ENCODE results near the gene RPRD2.

RPRD2 gene

DNA sequence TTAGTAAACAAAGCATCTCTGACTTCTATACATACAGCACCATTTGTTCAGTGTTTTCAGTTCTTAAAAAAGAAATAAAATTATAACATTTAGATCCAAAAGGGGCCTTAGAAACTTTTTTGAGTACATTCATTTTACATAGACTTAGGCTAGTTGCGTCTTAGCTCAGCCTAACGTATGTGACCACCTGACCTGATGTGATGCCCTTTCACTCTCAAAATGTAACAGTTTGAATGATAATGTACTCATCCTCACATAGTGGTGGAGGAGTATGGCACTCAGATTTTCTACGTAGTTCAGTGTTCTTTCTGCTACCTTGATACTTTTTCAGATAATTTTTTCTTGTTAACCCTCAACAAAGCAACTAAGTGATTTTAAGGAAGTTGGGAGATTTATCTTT, 43.4 kb downstream of the RPRD2 start:
- Histone ChIP-seq H3K27me3 (ENCODE audit: insufficient read depth, insufficient read length) (no peaks in the 10 kb centered on the region), H3K9ac (ENCODE audit: insufficient read length, low read depth) (no peak overlapping the region), H3K36me3 (ENCODE audit: insufficient read depth, insufficient read length, low read length) (no peaks in the 10 kb centered on the region), H3K4me1 (ENCODE audit: insufficient read depth, insufficient read length) (peaks cover 2% of the 10 kb centered on the region), H3K4me3 (ENCODE audit: insufficient read length, low read depth) (no peak overlapping the region), H3K9me3 (ENCODE audit: insufficient read depth, low read length) (no peaks in the 10 kb centered on the region)
- DNase-seq (ENCODE audit: low read depth, low spot score): no peak
- TF ChIP-seq ZNF274 (IDR thresholded peaks at IDR 0.05; ENCODE audit: low read depth, low read length) (no peak), YY1 (IDR thresholded peaks at IDR 0.05; ENCODE audit: insufficient read depth, insufficient read length) (no peak), SUZ12 (IDR thresholded peaks at IDR 0.05; ENCODE audit: extremely low read depth, insufficient read depth, insufficient read length) (no peak)

DNA sequence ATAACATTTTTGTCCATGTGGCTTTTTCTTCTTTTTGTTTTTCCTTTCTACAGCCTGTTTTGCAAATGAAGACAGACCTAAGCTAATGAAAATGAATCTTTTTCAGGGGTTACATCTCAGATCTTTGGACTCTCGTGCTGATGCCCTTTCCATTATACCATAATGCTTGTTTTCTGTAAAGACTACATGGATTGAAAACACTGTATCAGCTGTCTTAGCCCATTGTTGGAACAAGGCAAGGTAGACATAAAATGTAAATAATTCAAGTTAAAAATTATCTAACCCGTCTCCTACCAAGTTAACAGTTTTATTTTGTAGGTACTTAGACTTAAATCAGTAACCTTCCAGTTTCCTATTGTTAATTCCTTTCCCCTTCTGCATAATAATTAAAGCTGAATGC, 44.9 kb downstream of the RPRD2 start:
- no peaks in the 10 kb centered on the region for H3K27me3 ChIP-seq (ENCODE audit: insufficient read depth, insufficient read length)
- no peak for DNase-seq (ENCODE audit: low read depth, low spot score)

GRCh38 chr1:150409504-150410362, 45.8 kb downstream of the RPRD2 start:
- Histone ChIP-seq H3K9ac (ENCODE audit: insufficient read length, low read depth) (no peak overlapping the region), H3K9me3 (ENCODE audit: insufficient read depth, low read length) (no peaks in the 10 kb centered on the region), H3K27me3 (ENCODE audit: insufficient read depth, insufficient read length) (no peaks in the 10 kb centered on the region), H3K4me3 (ENCODE audit: insufficient read length, low read depth) (no peak overlapping the region), H3K36me3 (ENCODE audit: insufficient read depth, insufficient read length, low read length) (no peaks in the 10 kb centered on the region), H3K4me1 (ENCODE audit: insufficient read depth, insufficient read length) (peaks cover 2% of the 10 kb centered on the region)
- no peak for DNase-seq (ENCODE audit: low read depth, low spot score)
- TF ChIP-seq ZNF274 (IDR thresholded peaks at IDR 0.05; ENCODE audit: low read depth, low read length) (no peak), SUZ12 (IDR thresholded peaks at IDR 0.05; ENCODE audit: extremely low read depth, insufficient read depth, insufficient read length) (no peak), YY1 (IDR thresholded peaks at IDR 0.05; ENCODE audit: insufficient read depth, insufficient read length) (no peak)

More for the DNA sequence above, 44.9 kb downstream of the RPRD2 start:
- Histone ChIP-seq H3K9me3 (ENCODE audit: insufficient read depth, low read length) (no peaks in the 10 kb centered on the region), H3K4me3 (ENCODE audit: insufficient read length, low read depth) (no peak overlapping the region), H3K36me3 (ENCODE audit: insufficient read depth, insufficient read length, low read length) (no peaks in the 10 kb centered on the region), H3K9ac (ENCODE audit: insufficient read length, low read depth) (no peak overlapping the region), H3K4me1 (ENCODE audit: insufficient read depth, insufficient read length) (peaks cover 2% of the 10 kb centered on the region)
- no peak for TF ChIP-seq YY1 (IDR thresholded peaks at IDR 0.05; ENCODE audit: insufficient read depth, insufficient read length)
- TF ChIP-seq ZNF274 (IDR thresholded peaks at IDR 0.05; ENCODE audit: low read depth, low read length): no peak
- no peak for TF ChIP-seq SUZ12 (IDR thresholded peaks at IDR 0.05; ENCODE audit: extremely low read depth, insufficient read depth, insufficient read length)

DNA sequence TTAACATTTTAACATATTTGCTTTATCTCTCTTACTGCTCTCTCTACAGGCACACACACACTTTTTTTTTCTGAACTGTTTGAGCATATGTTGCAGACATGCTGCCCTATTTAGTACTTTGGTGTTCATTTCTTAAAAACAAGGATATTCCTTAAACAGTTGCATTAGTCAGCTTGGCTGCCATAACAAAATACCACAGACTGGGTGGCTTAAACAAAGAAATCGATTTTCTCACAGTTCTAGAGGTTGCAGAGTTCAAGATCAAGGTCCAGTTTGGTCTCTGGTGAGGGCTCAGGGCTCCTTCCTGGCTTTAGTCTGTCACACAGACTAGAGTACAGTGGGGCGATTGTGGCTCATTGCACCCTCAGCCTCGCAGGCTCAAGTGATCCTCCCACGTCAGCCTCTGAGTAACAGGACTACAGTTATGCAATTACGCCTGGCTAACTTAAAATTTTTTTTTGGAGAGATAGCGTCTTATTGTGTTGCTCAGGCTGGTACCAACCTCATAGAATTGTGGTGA, 46.7 kb downstream of the RPRD2 start:
- Histone ChIP-seq H3K9ac (ENCODE audit: insufficient read length, low read depth) (no peak overlapping the region), H3K36me3 (ENCODE audit: insufficient read depth, insufficient read length, low read length) (no peaks in the 10 kb centered on the region)
- no peak for TF ChIP-seq ZNF274 (IDR thresholded peaks at IDR 0.05; ENCODE audit: low read depth, low read length)
- TF ChIP-seq YY1 (IDR thresholded peaks at IDR 0.05; ENCODE audit: insufficient read depth, insufficient read length): no peak
- TF ChIP-seq SUZ12 (IDR thresholded peaks at IDR 0.05; ENCODE audit: extremely low read depth, insufficient read depth, insufficient read length): no peak

GRCh38 chr1:150414592-150414991, 50.6 kb downstream of the RPRD2 start:
- TF ChIP-seq YY1 (IDR thresholded peaks at IDR 0.05; ENCODE audit: insufficient read depth, insufficient read length) (no peak), ZNF274 (IDR thresholded peaks at IDR 0.05; ENCODE audit: low read depth, low read length) (no peak), SUZ12 (IDR thresholded peaks at IDR 0.05; ENCODE audit: extremely low read depth, insufficient read depth, insufficient read length) (no peak)
- peaks cover 10% of the 10 kb centered on the region for H3K36me3 ChIP-seq (ENCODE audit: insufficient read depth, insufficient read length, low read length)

More for the DNA sequence above, 46.7 kb downstream of the RPRD2 start:
- H3K9me3 ChIP-seq (ENCODE audit: insufficient read depth, low read length): no peaks in the 10 kb centered on the region
- H3K27me3 ChIP-seq (ENCODE audit: insufficient read depth, insufficient read length): no peaks in the 10 kb centered on the region
- no peak for DNase-seq (ENCODE audit: low read depth, low spot score)
- H3K4me3 ChIP-seq (ENCODE audit: insufficient read length, low read depth): no peak overlapping the region
- H3K4me1 ChIP-seq (ENCODE audit: insufficient read depth, insufficient read length): peaks cover 2% of the 10 kb centered on the region

DNA sequence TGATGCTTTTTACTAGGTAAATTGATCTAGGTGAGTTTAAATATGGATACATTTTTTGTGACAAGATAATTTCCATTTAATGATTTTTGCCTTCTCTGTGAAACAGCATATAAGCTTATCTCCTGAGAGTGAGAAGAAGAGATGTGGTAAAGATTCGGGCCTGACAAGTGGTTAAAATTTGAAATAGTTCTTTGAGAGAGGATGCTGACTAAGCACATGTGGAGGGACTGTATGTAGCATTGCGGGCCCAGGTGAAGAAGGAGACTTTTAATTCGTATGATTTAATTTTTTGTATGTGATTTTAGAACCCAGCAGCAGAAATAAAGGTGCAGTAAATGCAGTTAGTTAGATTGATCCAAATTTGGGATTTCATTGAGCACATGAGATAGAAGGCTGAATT, 51.9 kb downstream of the RPRD2 start:
- TF ChIP-seq ZNF274 (IDR thresholded peaks at IDR 0.05; ENCODE audit: low read depth, low read length): no peak
- no peak for TF ChIP-seq SUZ12 (IDR thresholded peaks at IDR 0.05; ENCODE audit: extremely low read depth, insufficient read depth, insufficient read length)
- TF ChIP-seq YY1 (IDR thresholded peaks at IDR 0.05; ENCODE audit: insufficient read depth, insufficient read length): no peak
- no peak for DNase-seq (ENCODE audit: low read depth, low spot score)
- Histone ChIP-seq H3K4me3 (ENCODE audit: insufficient read length, low read depth) (no peak overlapping the region), H3K4me1 (ENCODE audit: insufficient read depth, insufficient read length) (no peaks in the 10 kb centered on the region), H3K9ac (ENCODE audit: insufficient read length, low read depth) (no peak overlapping the region), H3K36me3 (ENCODE audit: insufficient read depth, insufficient read length, low read length) (peaks cover 17% of the 10 kb centered on the region), H3K27me3 (ENCODE audit: insufficient read depth, insufficient read length) (no peaks in the 10 kb centered on the region), H3K9me3 (ENCODE audit: insufficient read depth, low read length) (no peaks in the 10 kb centered on the region)

More at GRCh38 chr1:150414592-150414991, 50.6 kb downstream of the RPRD2 start:
- no peak overlapping the region for H3K9ac ChIP-seq (ENCODE audit: insufficient read length, low read depth)
- no peaks in the 10 kb centered on the region for H3K9me3 ChIP-seq (ENCODE audit: insufficient read depth, low read length)
- no peaks in the 10 kb centered on the region for H3K27me3 ChIP-seq (ENCODE audit: insufficient read depth, insufficient read length)
- H3K4me1 ChIP-seq (ENCODE audit: insufficient read depth, insufficient read length): no peaks in the 10 kb centered on the region
- no peak for DNase-seq (ENCODE audit: low read depth, low spot score)
- no peak overlapping the region for H3K4me3 ChIP-seq (ENCODE audit: insufficient read length, low read depth)

DNA sequence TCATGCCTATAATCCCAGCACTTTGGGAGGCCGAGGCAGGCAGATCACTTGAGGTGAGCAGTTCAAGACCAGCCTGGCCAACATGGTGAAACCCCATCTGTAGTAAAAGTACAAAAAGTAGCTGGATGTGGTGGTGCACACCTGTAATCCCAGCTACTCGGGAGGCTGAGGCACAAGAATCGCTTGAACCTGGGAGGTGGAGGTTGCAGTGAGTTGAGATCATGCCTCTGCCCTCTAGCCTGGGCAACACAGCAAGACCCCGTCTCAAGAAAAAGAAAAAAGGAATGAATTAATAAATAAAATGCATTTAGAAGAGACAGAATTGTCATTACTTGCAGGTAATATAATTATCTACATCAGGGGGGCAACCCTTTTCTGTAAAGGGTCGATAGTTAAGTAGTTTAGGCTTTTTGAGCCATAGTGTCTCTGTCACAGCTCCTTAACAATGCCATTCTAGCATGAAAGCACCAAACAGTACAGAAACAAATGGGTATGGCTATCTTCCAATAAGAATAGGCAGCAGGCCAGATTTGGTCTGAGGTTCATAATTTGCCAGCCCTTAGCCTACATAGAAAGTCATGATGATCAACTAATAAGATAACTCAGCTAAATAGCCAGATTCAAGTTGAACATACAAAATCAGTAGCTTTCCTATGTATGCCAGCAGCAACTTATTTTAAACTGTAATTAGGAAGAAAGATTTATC, 56.8 kb downstream of the RPRD2 start:
- no peak for TF ChIP-seq YY1 (IDR thresholded peaks at IDR 0.05; ENCODE audit: insufficient read depth, insufficient read length)
- TF ChIP-seq SUZ12 (IDR thresholded peaks at IDR 0.05; ENCODE audit: extremely low read depth, insufficient read depth, insufficient read length): no peak
- TF ChIP-seq ZNF274 (IDR thresholded peaks at IDR 0.05; ENCODE audit: low read depth, low read length): no peak
- Histone ChIP-seq H3K27me3 (ENCODE audit: insufficient read depth, insufficient read length) (no peaks in the 10 kb centered on the region), H3K9me3 (ENCODE audit: insufficient read depth, low read length) (no peaks in the 10 kb centered on the region), H3K4me3 (ENCODE audit: insufficient read length, low read depth) (no peak overlapping the region), H3K9ac (ENCODE audit: insufficient read length, low read depth) (no peak overlapping the region), H3K4me1 (ENCODE audit: insufficient read depth, insufficient read length) (no peaks in the 10 kb centered on the region), H3K36me3 (ENCODE audit: insufficient read depth, insufficient read length, low read length) (peaks cover 41% of the 10 kb centered on the region)
- no peak for DNase-seq (ENCODE audit: low read depth, low spot score)
